Natural killer cell (primary cell): ENCODE measurements around the gene SRL. TPM values are rescaled to one million over a fixed set of nuclear protein-coding genes. Genes with fewer than 3 reads are reported as not detected.

Experiments used
- ATAC-seq, 3 donors: fragments of 150-1000 bp in 2 of 3; fragments of 200-7000 bp in 1 of 3; cut with Tn5 transposase; 1 replicate in 1 of 3; 2 replicates in 2 of 3; pipeline ENCODE4 v1.10.0; 2021; ENCODE audit warnings: mild to moderate bottlenecking in 2 of 3, moderate library complexity in 2 of 3
- DNase-seq, 2 donors: peaks; one replicate each; pipeline versions ENCODE4 v3.0.0 to v3.0.0-alpha.2; 2013 to 2021; ENCODE audit warnings: mixed read lengths in 1 of 2
- H3K27ac ChIP-seq: one replicate; pipeline ENCODE4 v1.5.1; 2013; ENCODE audit warnings: mild to moderate bottlenecking, low read length
- H3K27me3 ChIP-seq: one replicate; pipeline ENCODE4 v1.6.1; 2013; ENCODE audit warnings: low read length; ENCODE audit not compliant: control insufficient read depth, insufficient read depth
- H3K36me3 ChIP-seq: one replicate; pipeline ENCODE4 v1.6.1; 2013; ENCODE audit warnings: low read length; ENCODE audit not compliant: control insufficient read depth, insufficient read depth
- H3K4me1 ChIP-seq: one replicate; pipeline ENCODE4 v1.6.1; 2013; ENCODE audit warnings: low read length; ENCODE audit not compliant: control insufficient read depth, insufficient read depth
- H3K4me3 ChIP-seq: one replicate; pipeline ENCODE4 v1.5.1; 2013; ENCODE audit warnings: low read length
- H3K9me3 ChIP-seq: one replicate; pipeline ENCODE4 v1.6.1; 2013; ENCODE audit warnings: low read length; ENCODE audit not compliant: control insufficient read depth, insufficient read depth
- H3K27ac Mint-ChIP-seq, 2 donors: one replicate each; pipeline ENCODE4 v1.8.0; 2022; ENCODE audit warnings: mild to moderate bottlenecking in 2 of 2, mixed read lengths in 2 of 2, moderate library complexity in 1 of 2
- H3K27me3 Mint-ChIP-seq, 2 donors: one replicate each; pipeline ENCODE4 v1.8.0; 2022; ENCODE audit warnings: low read depth in 2 of 2, mixed read lengths in 2 of 2
- H3K36me3 Mint-ChIP-seq: one replicate; pipeline ENCODE4 v1.8.0; 2022; ENCODE audit warnings: mixed read lengths
- H3K4me1 Mint-ChIP-seq, 2 donors: one replicate each; pipeline ENCODE4 v1.8.0; 2022; ENCODE audit warnings: mixed read lengths in 2 of 2
- H3K4me3 Mint-ChIP-seq: one replicate; pipeline ENCODE4 v1.8.0; 2022; ENCODE audit warnings: mild to moderate bottlenecking, moderate library complexity, mixed read lengths
- H3K9me3 Mint-ChIP-seq, 2 donors: one replicate each; pipeline ENCODE4 v1.8.0; 2022; ENCODE audit warnings: mixed read lengths in 2 of 2
- WGBS: methylation state at CpG from one replicate; pipeline ENCODE4 v1.1.7; 2013; ENCODE audit warnings: missing lambda C conversion rate; ENCODE audit not compliant: insufficient coverage; 5-methylcytosine and 5-hydroxymethylcytosine counted together
- intact Hi-C: fragments of 100-400 bp; cut with micrococcal nuclease; formaldehyde crosslinking; loops from one replicate; pipeline ENCODE4 v1.14.2; 2022
- total RNA-seq, 4 donors: library from RNA; stranded (reverse); fragments of 120-200 nt in 1 of 4; gene quantifications; one replicate each; pipeline versions ENCODE4 v1.2.3 to v1.2.4, GENCODE V29; 2013 to 2022
- TF ChIP-seq, protein P1 (sequence below): fragments of 200-600 bp; IDR thresholded peaks from one replicate; pipeline ENCODE4 v1.8.0; 2022; ENCODE audit warnings: antibody characterized with exemption

SRL gene
- total RNA-seq, 3 donors from 2014 or later (not counting 1 experiment from before 2014, with no cell fraction given), result not detected

DNA sequence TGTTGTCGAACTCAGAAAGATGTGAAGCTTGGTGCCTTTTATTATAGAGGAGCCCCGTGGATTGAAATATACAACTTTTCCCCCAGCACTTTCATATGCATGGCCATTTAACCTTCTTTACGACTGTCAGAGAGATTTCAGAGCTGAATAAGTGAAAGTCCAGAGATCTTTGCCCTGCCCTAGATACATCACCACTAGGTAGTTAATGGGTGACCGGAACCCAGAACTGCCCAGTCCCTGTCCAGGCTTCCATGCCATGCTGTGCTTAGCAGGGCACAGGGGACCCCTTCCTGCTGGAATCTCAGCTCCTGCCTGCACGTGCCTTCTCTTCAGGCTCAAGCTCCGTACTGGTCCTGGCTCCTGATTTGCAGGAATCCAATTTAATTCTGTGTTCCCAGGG lies 32.2 kb downstream of the SRL start:
- intact Hi-C loops, result no loop called here
- Mint-ChIP-seq H3K36me3 (no peaks in the 10 kb centered on the region), H3K9me3 (no peaks in the 10 kb centered on the region), H3K4me1 (peaks cover 5 to 13% of the 10 kb centered on the region in 2 donors), H3K27ac (no peak overlapping the region), H3K4me3 (no peak overlapping the region), H3K27me3 (peaks cover 0 to 2% of the 10 kb centered on the region in 2 donors)
- no peaks in the 10 kb centered on the region for H3K36me3 ChIP-seq
- no peaks in the 10 kb centered on the region for H3K27me3 ChIP-seq
- 90% methylated on average over 6 of the region's 6 CpGs for WGBS
- no peak for DNase-seq
- H3K27ac ChIP-seq, result no peak overlapping the region
- H3K9me3 ChIP-seq, result no peaks in the 10 kb centered on the region
- H3K4me1 ChIP-seq, result peaks cover 9% of the 10 kb centered on the region
- TF ChIP-seq, protein P1, sequence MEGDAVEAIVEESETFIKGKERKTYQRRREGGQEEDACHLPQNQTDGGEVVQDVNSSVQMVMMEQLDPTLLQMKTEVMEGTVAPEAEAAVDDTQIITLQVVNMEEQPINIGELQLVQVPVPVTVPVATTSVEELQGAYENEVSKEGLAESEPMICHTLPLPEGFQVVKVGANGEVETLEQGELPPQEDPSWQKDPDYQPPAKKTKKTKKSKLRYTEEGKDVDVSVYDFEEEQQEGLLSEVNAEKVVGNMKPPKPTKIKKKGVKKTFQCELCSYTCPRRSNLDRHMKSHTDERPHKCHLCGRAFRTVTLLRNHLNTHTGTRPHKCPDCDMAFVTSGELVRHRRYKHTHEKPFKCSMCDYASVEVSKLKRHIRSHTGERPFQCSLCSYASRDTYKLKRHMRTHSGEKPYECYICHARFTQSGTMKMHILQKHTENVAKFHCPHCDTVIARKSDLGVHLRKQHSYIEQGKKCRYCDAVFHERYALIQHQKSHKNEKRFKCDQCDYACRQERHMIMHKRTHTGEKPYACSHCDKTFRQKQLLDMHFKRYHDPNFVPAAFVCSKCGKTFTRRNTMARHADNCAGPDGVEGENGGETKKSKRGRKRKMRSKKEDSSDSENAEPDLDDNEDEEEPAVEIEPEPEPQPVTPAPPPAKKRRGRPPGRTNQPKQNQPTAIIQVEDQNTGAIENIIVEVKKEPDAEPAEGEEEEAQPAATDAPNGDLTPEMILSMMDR, result no peak
- no peak overlapping the region for H3K4me3 ChIP-seq
- ATAC-seq, result no peak

DNA sequence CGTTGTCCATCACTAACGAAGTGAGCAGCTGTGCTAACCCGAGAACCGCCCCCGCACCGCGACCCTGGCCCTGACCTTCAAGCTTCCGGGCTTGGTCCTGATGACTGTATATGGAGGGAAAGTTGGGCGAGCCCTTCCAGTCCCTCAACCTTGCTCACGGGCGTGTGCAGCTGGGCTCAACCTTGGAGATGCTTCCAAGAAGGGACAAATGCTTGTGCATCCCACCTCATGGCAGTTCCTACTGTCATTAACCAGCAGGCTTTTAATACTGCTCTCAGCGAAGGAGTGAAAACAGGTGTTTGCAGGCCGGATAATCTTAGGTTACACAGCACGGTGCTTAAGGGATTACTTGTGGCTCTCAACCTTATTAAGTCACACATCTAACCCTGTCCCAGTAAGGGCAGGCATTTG lies 33.5 kb downstream of the SRL start:
- 90% methylated on average over 14 of the region's 14 CpGs for WGBS
- ATAC-seq (no peak), DNase-seq (no peak)
- H3K9me3 Mint-ChIP-seq, result no peaks in the 10 kb centered on the region
- H3K27me3 ChIP-seq, result no peaks in the 10 kb centered on the region
- H3K27ac ChIP-seq, result no peak overlapping the region
- no peak overlapping the region for H3K27ac Mint-ChIP-seq
- no peaks in the 10 kb centered on the region for H3K9me3 ChIP-seq
- H3K4me1 Mint-ChIP-seq, result peaks cover 5 to 13% of the 10 kb centered on the region in 2 donors
- TF ChIP-seq, protein P1, result no peak
- H3K4me1 ChIP-seq, result peaks cover 9% of the 10 kb centered on the region
- H3K4me3 ChIP-seq, result no peak overlapping the region
- H3K4me3 Mint-ChIP-seq, result no peak overlapping the region
- peaks cover 0 to 2% of the 10 kb centered on the region in 2 donors for H3K27me3 Mint-ChIP-seq
- H3K36me3 Mint-ChIP-seq, result no peaks in the 10 kb centered on the region
- no peaks in the 10 kb centered on the region for H3K36me3 ChIP-seq
- intact Hi-C loops, result no loop called here

DNA sequence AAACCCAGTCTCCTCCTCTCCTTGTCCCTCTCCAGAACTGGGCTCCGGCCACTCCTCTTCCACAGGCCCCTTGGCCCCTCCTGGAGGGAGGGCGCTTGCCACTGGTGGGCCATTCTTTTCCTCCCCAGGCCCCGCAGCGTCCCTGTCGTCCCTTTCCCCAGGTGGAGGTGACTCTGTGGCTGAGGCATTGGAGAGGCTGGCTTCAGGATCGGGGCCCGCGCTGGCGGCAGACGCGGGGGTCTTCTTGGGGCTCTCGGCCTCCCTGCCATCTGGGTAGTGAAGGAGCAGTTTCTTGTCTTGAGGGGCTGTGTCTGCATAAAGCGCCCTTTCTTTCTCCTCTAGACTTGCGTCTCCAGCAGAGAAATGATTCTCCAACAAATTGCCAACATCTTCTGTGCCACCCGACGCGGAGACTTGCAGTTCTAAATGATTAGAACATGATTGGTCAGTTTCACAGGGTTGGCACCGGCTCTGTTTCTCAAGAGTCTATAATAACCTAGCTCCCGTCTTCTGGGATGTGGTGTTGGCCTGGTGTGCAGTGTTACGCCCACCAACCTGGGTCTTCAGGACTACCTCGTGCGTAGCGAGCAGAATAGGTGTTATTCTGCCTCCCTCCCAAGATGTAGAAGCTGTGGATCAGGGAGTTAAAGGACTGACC lies 34.1 kb downstream of the SRL start:
- H3K27me3 ChIP-seq, result no peaks in the 10 kb centered on the region
- H3K27me3 Mint-ChIP-seq, result peaks cover 0 to 2% of the 10 kb centered on the region in 2 donors
- no peak overlapping the region for H3K27ac Mint-ChIP-seq
- TF ChIP-seq, protein P1, result no peak
- H3K9me3 ChIP-seq, result no peaks in the 10 kb centered on the region
- peaks cover 9% of the 10 kb centered on the region for H3K4me1 ChIP-seq
- peaks cover 5 to 13% of the 10 kb centered on the region in 2 donors for H3K4me1 Mint-ChIP-seq
- no peak overlapping the region for H3K4me3 ChIP-seq
- H3K9me3 Mint-ChIP-seq, result no peaks in the 10 kb centered on the region
- H3K27ac ChIP-seq, result no peak overlapping the region
- no peak for DNase-seq
- no peak overlapping the region for H3K4me3 Mint-ChIP-seq
- H3K36me3 ChIP-seq, result no peaks in the 10 kb centered on the region
- intact Hi-C loops, result no loop called here
- 90% methylated on average over 23 of the region's 23 CpGs for WGBS
- no peak for ATAC-seq
- H3K36me3 Mint-ChIP-seq, result no peaks in the 10 kb centered on the region

DNA sequence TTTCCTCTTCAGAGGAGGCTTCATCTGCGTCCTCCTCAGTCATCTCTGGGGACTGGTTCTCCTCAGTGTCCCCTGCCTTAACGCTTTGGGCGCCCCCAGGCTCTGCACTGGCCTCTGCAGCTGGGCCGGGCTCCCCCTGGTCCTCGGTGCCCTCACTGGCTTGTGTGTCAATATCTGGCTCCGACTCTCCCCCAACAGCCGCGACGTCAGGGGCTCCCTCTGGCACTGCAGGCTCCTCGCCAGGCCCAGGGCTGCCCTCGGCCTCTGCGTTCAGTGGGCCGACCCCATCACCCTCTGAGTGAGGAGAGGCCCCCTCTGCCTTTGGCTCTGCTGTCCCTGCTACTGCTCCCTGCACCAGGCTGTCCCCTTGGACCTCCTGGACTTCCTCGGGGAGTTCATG lies 34.7 kb downstream of the SRL start:
- intact Hi-C loops, result no loop called here
- DNase-seq (no peak), ATAC-seq (no peak)
- no peaks in the 10 kb centered on the region for H3K9me3 Mint-ChIP-seq
- H3K4me1 Mint-ChIP-seq, result peaks cover 5 to 13% of the 10 kb centered on the region in 2 donors
- Histone ChIP-seq H3K4me3 (no peak overlapping the region), H3K27me3 (no peaks in the 10 kb centered on the region), H3K27ac (no peak overlapping the region), H3K36me3 (no peaks in the 10 kb centered on the region), H3K9me3 (no peaks in the 10 kb centered on the region), H3K4me1 (peaks cover 9% of the 10 kb centered on the region)
- 73% methylated on average over 14 of the region's 14 CpGs for WGBS
- H3K27me3 Mint-ChIP-seq, result peaks cover 0 to 2% of the 10 kb centered on the region in 2 donors
- H3K4me3 Mint-ChIP-seq, result no peak overlapping the region
- H3K36me3 Mint-ChIP-seq, result no peaks in the 10 kb centered on the region
- no peak overlapping the region for H3K27ac Mint-ChIP-seq
- TF ChIP-seq, protein P1, result no peak
